HUDEP-2 (cell line): ENCODE data around the gene CCSER1.

Experiments used
- DNase-seq, 76 experiments: peaks; one replicate each; lab custom pipeline; 2025; ENCODE audit not compliant: unreplicated experiment in 76 of 76; lab: John Stamatoyannopoulos, UW

The CCSER1 gene

DNA sequence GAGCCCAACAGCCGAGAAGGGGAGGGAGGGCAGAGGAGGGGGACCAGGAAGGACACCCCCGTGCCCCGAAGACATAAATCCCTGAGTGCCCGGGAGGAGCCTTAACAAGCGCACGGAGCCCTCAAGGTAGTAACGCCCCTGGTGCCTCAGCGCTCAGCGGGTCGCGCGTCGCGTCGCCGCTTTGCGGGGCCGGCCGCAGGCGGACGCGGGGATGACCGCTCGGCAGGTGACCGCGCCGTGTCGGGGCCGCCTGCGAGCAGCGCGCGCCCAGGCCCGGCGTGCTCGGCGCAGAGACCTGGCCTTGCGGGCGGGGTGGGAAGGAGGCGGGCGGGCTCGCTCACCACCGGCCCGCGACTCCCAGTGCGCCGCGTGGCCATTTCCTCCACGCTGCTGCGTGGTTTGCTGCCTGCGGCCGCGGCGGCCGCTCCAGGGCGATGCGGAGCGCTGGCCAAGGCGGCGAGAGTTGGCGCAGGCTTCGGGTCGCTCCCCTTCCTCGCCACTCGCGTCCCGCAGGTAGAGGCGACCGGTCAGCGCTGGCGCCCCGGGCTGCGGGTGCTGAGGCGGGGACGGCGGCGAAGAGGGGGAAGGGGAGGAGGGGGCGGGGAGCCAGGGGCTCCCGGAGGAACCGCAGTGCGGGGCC, 632 bp downstream of the CCSER1 start:
- no peak for DNase-seq

DNA sequence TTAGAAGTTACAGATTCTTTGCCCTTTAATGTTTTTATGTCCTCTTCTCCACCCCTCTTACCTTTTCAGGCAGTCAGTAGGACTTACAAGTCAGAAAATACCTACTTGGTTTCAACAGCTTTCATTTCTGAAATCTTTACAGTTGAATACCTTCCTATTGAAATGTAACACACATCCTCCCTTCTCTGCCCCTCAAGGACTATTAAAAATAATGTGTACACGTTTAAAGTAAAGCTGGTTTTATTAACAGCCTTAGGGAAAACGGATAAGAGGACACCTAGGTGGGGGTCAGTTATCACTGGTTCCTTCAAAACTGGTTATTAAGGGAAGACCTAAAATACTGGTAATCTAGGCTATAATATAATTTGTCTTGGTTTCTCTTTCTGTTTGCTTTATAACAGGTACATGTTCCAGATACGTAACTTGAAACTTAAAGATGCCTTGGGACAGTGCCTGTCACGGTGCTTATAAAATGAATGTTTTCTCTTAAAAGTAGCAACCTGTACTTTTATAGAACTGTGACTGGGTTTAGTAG, 1.8 kb downstream of the CCSER1 start:
- DNase-seq: no peak

DNA sequence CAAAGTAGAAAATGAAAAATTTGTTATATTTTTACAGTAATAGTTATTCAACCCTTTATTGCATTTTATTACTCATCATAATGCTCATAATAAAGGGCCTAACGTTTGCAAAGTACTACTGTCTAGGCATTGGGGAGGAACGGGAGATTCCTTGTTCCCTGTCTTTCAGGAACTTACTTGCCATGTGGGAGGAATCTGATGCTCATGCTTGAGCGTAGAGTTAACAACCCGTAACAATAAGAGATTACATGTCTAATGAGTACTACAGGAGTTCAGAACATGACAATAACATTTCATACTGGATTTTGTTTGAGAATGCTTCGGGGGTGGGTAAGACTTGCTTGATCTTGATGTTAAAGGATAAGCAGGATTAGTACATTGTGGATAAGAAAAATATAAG, 2.9 kb downstream of the CCSER1 start:
- DNase-seq: no peak

DNA sequence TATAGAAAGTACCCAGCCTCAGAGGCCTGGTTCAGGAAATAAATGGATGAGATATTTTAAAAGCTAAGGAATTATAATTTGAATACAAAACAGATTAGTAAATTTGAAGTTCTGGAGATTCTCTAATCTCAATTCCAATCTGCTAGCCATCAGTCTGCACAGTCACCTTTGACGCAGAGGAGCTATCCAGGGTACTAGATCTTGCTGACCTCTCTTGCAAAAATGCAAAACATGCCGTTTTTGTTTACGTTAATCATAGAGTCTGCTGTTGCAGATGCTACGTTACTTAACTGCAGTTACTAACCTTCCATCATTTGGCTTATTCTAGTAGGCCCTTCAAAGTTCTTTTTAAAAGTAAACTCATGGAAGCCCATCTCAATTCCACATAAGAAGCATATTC, 10.4 kb downstream of the CCSER1 start:
- DNase-seq: no peak

DNA sequence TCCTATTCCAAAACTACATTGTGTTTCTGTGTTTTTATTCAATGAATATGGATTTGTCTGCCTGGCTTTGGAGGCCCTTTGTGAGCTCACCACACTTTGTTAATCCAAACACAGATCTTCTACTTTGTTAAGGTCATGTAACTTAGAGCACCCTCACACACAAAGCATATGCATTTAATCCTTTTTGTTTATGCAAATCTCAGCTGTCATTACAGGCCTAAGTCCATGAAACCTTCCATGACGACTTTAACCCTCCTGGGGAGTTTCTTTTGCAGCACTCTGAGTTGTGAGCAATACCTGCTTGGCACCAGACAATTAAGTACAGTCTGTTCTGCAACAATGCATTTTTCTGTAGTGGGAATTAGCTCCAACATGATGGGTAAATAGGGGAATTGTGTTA, 14.9 kb downstream of the CCSER1 start:
- no peak for DNase-seq

DNA sequence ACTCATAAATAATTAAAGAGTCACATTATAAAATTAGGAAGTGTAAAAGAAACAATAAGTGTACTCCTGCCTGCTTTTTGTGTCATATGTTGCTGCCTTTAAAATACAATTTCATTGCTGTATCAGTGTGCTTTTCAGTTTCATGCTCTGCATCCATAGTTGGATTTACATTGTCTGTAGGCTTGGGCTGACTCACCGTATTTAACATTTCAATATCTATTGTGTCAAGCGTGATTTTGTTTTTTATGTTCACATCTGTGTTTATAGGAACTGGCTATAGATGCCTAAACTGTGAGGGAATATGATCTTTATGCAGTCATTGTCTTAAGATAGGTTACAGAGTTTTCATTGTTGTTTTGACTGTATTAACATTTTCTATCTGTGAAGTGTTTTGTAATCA, 18.1 kb downstream of the CCSER1 start:
- no peak for DNase-seq

DNA sequence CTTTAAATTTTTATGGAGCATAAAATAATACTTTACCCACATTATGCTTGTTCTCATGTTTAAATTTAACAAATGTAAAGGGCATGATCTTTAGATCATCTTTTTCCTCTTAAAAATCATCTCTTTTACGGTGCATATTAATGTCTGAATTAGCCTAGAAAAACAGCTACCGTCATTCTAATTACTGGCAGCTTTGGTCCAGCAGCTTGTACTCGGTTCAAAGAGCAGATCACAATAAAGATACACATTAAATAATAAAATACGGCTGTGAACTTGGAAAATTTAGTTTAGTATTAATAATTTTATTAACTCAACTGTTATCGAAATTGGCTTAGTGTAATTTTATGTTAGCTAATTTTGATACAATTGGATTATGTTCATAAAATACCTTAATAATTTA, 19.1 kb downstream of the CCSER1 start:
- DNase-seq: no peak

DNA sequence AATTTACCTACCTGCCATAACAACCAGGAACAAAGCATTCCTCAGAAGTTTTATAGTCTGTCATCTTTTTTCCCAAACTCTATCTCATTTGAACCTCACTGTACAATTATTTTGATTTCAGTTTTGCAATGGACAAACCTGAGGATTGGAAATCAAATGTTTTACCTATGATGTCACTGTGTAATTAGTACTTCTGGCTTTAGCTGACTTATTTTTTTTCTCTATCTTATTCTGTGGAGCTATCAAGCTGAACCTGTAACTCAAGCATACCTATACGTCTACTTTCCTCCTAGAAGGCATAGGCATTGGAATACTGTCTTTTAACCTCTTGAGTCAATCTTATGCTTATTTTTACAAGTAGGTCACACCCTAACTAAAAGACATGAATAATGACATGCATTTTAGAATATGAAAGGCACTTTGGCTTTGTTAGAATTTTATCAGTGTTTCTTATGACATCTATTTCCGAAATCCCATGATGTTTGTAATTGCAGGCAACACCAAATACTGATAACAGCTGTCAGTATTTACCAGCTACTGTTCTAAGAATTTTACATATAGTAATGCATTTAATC, 21.5 kb downstream of the CCSER1 start:
- no peak for DNase-seq

DNA sequence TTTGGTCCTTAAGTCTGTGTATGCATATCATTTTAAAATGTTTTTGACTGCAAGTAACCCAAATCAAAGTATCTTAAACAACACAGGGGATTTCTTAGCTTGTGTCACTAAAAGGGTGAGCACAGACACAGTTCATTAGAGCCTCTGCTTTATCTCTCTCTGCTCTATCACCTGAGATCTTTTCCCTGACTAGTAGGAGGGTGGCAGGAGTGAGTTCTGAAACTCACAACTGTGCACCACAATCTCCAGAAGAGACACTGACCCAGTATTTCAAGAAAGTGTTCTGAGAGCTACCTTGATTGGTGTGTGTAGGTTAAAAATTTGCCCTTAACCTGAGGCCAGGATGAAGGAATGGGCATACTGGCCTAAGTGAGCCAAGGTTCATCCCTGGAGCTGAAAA, 24.8 kb downstream of the CCSER1 start:
- no peak for DNase-seq

DNA sequence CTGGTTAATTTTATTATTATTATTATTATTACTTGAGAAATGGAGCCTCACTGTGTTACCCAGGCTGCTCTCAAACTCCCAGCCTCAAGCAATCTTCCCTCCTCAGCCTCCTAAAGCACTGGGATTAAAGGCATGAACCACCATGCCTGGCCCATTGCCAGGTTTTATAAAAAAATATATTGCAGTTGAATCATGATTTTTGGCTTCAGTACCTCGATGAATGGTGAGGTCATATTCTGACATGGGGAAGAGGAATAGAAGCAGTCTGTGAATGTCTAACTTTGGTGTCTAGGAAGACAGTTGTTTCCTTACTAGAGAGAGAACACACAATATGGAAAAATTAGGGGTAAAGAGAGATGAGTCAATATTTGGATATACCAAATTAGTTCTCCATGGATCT, 32.0 kb downstream of the CCSER1 start:
- DNase-seq: no peak

DNA sequence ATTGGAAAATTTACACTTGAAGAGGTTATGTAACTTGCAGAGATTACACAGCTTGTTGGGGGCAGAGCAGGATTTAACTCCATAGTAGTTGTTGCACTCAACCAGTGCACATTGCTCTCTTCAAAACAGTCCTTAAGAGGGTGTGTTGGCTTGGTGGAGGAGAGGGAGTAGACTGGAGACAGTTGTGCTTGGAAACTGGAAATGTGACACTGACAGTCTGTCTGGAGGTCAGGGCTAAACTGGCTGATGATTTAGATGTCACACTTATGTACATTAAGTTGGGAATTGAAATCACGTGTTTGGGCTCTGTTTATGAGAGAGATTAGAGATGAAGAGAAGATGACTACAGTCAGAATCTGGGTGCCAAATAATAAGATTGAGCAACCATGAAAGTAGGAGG, 32.9 kb downstream of the CCSER1 start:
- DNase-seq: no peak

DNA sequence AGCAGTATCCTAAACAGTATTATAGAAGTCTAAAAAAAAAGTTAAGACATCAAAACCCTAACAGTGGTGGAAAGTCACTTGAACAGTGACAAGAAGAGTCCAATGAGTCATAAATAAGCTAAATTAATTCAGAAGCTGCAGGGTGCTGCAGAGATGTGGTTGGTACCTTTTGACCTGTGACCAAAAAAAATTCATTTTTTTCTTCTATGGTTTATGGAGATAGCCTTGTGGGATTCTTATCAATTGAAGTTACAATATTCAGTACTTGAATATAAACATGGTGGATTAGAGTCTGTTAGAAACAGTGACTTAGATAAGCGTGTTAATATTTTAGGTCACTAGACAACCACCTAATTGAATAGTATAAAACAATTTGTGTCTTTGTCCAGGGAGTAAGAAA, 35.4 kb downstream of the CCSER1 start:
- no peak for DNase-seq

DNA sequence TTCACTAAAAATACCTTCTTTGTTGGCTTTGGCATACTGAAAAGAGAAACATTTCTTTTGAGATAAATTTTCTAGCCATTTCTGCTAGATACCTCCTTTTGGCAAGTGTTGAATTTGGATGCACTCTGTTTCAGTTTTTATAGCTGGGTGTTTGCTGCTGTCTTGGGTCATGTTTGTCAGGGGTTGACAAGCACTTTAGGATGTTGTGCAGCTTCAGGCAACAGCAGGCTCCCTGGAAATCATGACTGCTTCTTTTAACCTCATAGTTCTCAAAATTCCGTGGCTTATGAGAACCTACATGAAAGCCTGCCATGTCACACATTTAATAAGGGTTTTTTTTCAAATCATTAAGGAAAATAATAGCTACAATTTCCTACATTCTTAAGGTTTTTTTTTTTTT, 36.7 kb downstream of the CCSER1 start:
- no peak for DNase-seq

DNA sequence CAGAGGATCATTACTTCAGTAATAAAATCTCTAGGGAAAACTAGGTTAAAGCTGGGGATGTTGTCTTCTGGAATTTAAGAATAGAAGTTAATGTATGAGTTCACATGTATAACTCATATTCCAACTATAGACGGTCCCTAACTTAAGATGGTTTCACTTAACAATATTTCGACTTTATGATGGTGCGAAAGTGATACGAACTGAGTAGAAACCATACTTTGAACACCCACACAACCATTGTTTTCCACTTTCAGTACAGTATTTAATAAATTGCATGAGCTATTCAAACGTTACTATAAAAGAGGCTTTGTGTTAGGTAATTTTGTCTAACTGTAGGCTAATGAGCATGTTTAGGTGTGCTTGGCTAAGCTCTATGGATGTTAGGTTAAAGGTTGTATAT, 38.7 kb downstream of the CCSER1 start:
- no peak for DNase-seq

DNA sequence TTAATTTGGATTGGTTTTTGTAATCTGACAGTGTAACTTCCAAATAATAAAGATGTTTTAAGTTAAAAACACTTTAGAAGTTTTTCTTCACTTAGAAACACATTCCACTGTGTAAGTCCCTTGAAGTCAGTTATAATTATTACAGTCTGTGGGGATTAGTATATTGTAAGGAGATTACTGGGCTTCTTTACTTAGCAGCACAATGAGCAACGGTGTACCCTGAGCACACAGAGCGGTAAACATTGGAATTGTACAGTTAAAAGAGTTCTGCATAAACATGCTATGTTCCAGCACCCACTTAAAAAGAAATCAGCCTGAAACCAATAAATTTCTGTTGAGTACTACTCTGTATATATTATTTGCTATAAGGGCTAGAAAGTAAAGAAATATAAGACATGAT, 44.3 kb downstream of the CCSER1 start:
- DNase-seq: no peak

DNA sequence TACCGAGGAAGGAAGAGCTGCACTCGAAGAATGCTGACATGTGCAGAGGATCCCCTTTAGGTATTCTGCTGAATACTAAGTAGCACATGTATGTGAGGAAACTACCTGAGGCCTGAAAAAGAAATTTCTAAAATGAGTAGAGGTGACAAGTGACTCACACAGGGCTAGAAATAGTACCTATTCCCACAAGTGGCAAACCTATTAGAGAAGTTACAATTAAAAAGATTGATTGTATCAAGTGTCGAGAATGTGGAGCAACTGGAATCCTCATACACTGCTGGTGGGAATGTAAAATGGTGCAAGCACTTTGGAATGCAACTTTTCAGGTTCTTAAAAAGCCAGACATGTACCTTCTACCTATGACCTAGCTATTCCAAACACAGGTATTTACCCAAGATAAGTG, 47.4 kb downstream of the CCSER1 start:
- no peak for DNase-seq

DNA sequence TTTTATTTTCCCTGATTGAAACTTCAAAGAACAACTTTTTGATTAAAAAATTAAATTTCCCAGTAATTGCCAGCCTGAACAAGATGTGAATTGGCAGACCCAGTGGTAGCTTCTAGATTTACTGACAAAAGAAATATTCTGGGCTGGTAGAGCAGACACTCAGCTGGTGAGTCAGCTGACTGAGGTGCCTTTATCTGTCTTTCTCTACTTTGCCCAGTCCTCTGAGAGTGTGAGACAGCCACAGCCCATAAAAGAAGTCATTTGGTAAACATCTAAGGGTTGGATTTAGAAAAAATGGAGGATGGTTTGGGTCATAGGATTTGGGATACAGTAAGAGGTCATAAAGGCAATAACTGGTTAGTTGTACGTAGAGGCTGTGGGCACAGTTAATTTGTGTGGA, 54.5 kb downstream of the CCSER1 start:
- DNase-seq: no peak

DNA sequence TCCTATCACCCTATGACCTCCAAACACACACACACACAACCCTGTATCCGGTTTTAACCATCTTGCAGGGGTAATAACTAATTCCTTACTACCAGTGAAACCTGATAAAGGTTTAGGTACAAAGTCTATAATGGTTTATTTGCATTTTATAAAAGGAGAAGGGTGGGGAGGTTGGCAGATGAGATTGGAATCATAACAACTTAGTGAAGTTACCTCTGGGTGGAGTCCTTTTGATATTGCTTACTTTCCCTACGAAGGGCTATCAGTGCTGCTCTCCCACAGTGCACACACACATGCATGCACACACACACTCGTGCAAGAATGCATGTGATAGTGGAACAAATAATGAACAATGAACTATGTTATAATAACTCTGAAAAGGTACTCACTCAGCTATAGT, 56.1 kb downstream of the CCSER1 start:
- no peak for DNase-seq

DNA sequence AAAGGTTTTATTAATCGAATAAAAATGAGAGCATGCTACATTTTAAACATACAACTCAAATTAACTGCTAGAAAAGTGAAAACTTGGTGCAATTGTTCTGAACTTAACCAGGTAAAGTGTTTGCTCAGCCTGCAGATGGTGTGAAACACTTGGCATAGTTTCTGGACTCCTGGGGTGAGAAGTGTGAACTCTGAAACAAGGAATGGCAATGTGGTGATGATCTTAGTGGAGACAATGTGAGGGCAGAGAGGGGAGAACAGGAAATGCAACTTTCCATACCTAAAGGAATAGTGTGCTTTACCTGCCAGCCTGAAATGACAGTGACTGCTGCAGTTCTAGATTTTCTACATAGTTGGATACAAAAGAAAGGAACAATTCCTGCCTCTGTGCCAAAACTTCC, 57.4 kb downstream of the CCSER1 start:
- no peak for DNase-seq

DNA sequence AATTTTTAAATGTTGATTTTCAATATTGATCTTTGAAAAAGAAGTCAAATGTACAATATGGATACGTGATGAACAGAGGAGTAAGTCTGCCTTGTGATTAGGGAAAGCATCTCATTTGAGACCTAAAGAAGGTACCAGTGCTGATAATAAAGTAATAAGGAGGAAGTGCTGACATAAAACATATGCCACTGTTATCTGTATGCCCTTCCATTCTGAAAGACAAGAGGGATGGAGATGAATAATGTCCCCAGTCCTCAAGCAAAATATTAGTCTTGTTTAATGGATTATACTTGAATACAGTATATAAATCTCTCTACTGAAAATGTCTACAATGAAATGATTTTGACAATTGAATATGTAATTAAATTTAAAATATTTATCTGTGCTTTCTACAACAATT, 58.2 kb downstream of the CCSER1 start:
- DNase-seq: no peak

DNA sequence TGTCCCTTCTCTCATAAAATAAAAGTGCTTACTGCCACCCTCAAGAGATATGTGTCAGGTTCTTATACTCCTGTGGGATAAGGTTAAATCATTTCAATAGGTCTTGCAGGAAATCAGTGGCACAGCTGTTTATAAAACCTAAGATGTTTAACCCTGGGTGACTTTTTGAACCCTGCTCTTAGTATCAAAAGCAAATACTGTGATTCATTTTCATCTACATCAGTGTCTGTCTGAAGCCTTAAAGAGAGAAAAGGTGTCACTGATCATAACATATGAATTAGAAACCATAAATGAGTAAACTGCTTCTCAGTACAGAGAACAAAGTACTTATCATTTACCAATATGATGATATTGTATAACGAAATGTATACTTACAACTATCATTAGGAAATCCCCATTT, 59.0 kb downstream of the CCSER1 start:
- no peak for DNase-seq

DNA sequence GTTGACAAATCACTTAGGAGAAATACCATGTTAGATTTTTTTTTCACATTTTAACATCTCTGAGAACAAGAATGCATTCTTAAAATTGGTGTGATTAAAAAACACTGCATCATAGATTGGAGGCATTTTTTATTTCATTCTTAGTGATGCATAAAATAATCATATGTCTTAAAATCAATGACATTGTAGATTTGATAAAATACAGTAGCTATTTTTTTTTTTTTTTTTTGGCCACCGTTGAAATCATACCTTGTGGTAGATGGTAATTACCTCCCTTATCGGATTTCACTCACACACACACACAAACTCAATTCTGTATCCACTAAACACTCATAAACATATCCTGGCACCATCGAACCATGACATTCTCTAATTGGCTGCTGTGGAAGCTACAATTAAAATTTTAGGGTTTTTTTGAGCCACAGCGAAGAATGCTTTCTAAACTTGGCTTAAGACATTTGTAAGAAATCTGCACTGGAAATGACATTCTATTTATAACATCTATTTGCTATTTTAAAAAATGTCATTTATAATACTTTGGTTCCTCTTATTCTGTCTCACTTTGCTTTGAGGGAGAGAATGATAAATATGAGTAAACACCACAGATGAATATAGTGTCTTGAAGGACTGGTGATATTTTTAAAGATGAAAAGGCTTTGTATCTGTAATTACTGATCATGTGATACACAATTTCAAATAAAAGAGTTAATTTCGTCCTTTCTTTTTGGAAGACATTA, 60.1 kb downstream of the CCSER1 start:
- no peak for DNase-seq
